ENCODE measurements around the gene SCN7A.
"Not testable (repeated sequence)": the region's sequence is repeated elsewhere in the genome, so short reads cannot be mapped to it uniquely, and the experiment has no call there.

Gene SCN7A

GRCh38 chr2:166410828-166411472 is 83.1 kb downstream of the SCN7A start:
- Histone ChIP-seq H3K79me2 (ENCODE audit: insufficient read depth, low read length) (no peaks in the 10 kb centered on the region), H3K27ac (ENCODE audit: low read depth, low read length) (no peak overlapping the region), H3K36me3 (ENCODE audit: low read length) (no peaks in the 10 kb centered on the region), H4K20me1 (ENCODE audit: low read depth, low read length) (no peaks in the 10 kb centered on the region), H3K4me3 (ENCODE audit: insufficient read depth, low read length, poor library complexity, severe bottlenecking) (no peak overlapping the region), H3K27me3 (ENCODE audit: low read length) (no peaks in the 10 kb centered on the region), H2AFZ (ENCODE audit: low read depth, low read length, severe bottlenecking) (no peak overlapping the region), H3F3A (ENCODE audit: insufficient read depth) (no peaks in the 10 kb centered on the region), H3K4me2 (ENCODE audit: low read depth, low read length, poor library complexity, severe bottlenecking) (no peak overlapping the region), H3K9ac (ENCODE audit: low read length) (no peak overlapping the region), H3K9me2 (replicated peaks; ENCODE audit: insufficient read depth, low read length) (no peaks in the 10 kb centered on the region), H3K9me3 (ENCODE audit: insufficient read depth, low read length) (no peaks in the 10 kb centered on the region)
- TF ChIP-seq, protein P1, sequence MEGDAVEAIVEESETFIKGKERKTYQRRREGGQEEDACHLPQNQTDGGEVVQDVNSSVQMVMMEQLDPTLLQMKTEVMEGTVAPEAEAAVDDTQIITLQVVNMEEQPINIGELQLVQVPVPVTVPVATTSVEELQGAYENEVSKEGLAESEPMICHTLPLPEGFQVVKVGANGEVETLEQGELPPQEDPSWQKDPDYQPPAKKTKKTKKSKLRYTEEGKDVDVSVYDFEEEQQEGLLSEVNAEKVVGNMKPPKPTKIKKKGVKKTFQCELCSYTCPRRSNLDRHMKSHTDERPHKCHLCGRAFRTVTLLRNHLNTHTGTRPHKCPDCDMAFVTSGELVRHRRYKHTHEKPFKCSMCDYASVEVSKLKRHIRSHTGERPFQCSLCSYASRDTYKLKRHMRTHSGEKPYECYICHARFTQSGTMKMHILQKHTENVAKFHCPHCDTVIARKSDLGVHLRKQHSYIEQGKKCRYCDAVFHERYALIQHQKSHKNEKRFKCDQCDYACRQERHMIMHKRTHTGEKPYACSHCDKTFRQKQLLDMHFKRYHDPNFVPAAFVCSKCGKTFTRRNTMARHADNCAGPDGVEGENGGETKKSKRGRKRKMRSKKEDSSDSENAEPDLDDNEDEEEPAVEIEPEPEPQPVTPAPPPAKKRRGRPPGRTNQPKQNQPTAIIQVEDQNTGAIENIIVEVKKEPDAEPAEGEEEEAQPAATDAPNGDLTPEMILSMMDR (IDR thresholded peaks at IDR 0.05; ENCODE audit: insufficient read depth, low read length, poor library complexity, severe bottlenecking) = no peak
- TF ChIP-seq EZH2phosphoT487 (conservative IDR thresholded peaks at IDR 0.05; ENCODE audit: low read length) = no peak

DNA sequence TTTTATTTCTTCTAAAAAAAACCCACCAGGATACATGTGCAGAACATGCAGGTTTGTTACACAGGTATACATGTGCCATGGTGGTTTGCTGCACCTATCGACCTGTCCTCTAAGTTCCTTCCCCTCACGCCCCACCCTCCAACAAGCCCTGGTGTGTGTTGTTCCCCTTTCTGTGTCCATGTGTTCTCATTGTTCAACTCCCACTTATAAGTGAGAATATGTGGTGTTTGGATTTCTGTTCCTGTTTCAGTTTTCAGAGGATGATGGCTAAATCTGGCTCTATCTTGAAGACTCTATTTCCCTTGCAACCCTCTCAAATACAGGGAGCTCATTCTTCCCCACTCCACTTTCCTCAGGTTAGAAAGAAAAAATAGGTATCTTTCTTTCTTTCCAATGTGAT is 86.3 kb downstream of the SCN7A start:
- not testable (repeated sequence) for H3K9ac ChIP-seq (ENCODE audit: low read length); H3K36me3 ChIP-seq (ENCODE audit: low read length); H3K27ac ChIP-seq (ENCODE audit: low read depth, low read length); H3F3A ChIP-seq (ENCODE audit: insufficient read depth); H2AFZ ChIP-seq (ENCODE audit: low read depth, low read length, severe bottlenecking); H4K20me1 ChIP-seq (ENCODE audit: low read depth, low read length); H3K27me3 ChIP-seq (ENCODE audit: low read length); H3K79me2 ChIP-seq (ENCODE audit: insufficient read depth, low read length); H3K9me3 ChIP-seq (ENCODE audit: insufficient read depth, low read length); H3K9me2 ChIP-seq (replicated peaks; ENCODE audit: insufficient read depth, low read length); H3K4me2 ChIP-seq (ENCODE audit: low read depth, low read length, poor library complexity, severe bottlenecking); H3K4me3 ChIP-seq (ENCODE audit: insufficient read depth, low read length, poor library complexity, severe bottlenecking)

GRCh38 chr2:166406374-166406773 is 87.7 kb downstream of the SCN7A start:
- Histone ChIP-seq H3K79me2 (ENCODE audit: insufficient read depth, low read length) (no peaks in the 10 kb centered on the region), H4K20me1 (ENCODE audit: low read depth, low read length) (no peaks in the 10 kb centered on the region), H3K27ac (ENCODE audit: low read depth, low read length) (no peak overlapping the region), H3K4me2 (ENCODE audit: low read depth, low read length, poor library complexity, severe bottlenecking) (no peak overlapping the region), H3K27me3 (ENCODE audit: low read length) (no peaks in the 10 kb centered on the region), H3K4me3 (ENCODE audit: insufficient read depth, low read length, poor library complexity, severe bottlenecking) (no peak overlapping the region), H2AFZ (ENCODE audit: low read depth, low read length, severe bottlenecking) (no peak overlapping the region), H3K9ac (ENCODE audit: low read length) (no peak overlapping the region), H3F3A (ENCODE audit: insufficient read depth) (no peaks in the 10 kb centered on the region), H3K9me2 (replicated peaks; ENCODE audit: insufficient read depth, low read length) (no peaks in the 10 kb centered on the region), H3K36me3 (ENCODE audit: low read length) (no peaks in the 10 kb centered on the region), H3K9me3 (ENCODE audit: insufficient read depth, low read length) (no peaks in the 10 kb centered on the region)
- no peak for TF ChIP-seq EZH2phosphoT487 (conservative IDR thresholded peaks at IDR 0.05; ENCODE audit: low read length)
- TF ChIP-seq, protein P1 (IDR thresholded peaks at IDR 0.05; ENCODE audit: insufficient read depth, low read length, poor library complexity, severe bottlenecking) = no peak

- TF ChIP-seq, protein P1 (IDR thresholded peaks at IDR 0.05; ENCODE audit: insufficient read depth, low read length, poor library complexity, severe bottlenecking) = no peak
- no peak for TF ChIP-seq EZH2phosphoT487 (conservative IDR thresholded peaks at IDR 0.05; ENCODE audit: low read length)
- Histone ChIP-seq H3F3A (ENCODE audit: insufficient read depth) (no peaks in the 10 kb centered on the region), H3K9ac (ENCODE audit: low read length) (no peak overlapping the region), H3K4me3 (ENCODE audit: insufficient read depth, low read length, poor library complexity, severe bottlenecking) (no peak overlapping the region), H3K9me2 (replicated peaks; ENCODE audit: insufficient read depth, low read length) (no peaks in the 10 kb centered on the region), H4K20me1 (ENCODE audit: low read depth, low read length) (no peaks in the 10 kb centered on the region), H3K4me2 (ENCODE audit: low read depth, low read length, poor library complexity, severe bottlenecking) (no peak overlapping the region), H3K36me3 (ENCODE audit: low read length) (no peaks in the 10 kb centered on the region), H3K27ac (ENCODE audit: low read depth, low read length) (no peak overlapping the region), H3K27me3 (ENCODE audit: low read length) (no peaks in the 10 kb centered on the region), H3K79me2 (ENCODE audit: insufficient read depth, low read length) (no peaks in the 10 kb centered on the region), H3K9me3 (ENCODE audit: insufficient read depth, low read length) (no peaks in the 10 kb centered on the region), H2AFZ (ENCODE audit: low read depth, low read length, severe bottlenecking) (no peak overlapping the region)
Measured at GRCh38 chr2:166405569-166405926, 88.5 kb downstream of the SCN7A start.
